DND-41 (cell line): ENCODE data around the gene CFAP20DC.

Experiments
- EZH2 ChIP-seq: IDR thresholded peaks from 3 replicates; pipeline ENCODE4 v1.6.1; 2012; ENCODE audit warnings: borderline replicate concordance, low read depth, mild to moderate bottlenecking, moderate library complexity, low read length, inconsistent platforms; ENCODE audit not compliant: severe bottlenecking
- TF ChIP-seq, protein P1 (sequence below): IDR thresholded peaks from 2 replicates; pipeline ENCODE4 v1.5.1; 2012; ENCODE audit warnings: borderline replicate concordance, low read length, moderate library complexity, mild to moderate bottlenecking; ENCODE audit not compliant: poor library complexity, severe bottlenecking; ENCODE audit errors: extremely low read depth

DNA sequence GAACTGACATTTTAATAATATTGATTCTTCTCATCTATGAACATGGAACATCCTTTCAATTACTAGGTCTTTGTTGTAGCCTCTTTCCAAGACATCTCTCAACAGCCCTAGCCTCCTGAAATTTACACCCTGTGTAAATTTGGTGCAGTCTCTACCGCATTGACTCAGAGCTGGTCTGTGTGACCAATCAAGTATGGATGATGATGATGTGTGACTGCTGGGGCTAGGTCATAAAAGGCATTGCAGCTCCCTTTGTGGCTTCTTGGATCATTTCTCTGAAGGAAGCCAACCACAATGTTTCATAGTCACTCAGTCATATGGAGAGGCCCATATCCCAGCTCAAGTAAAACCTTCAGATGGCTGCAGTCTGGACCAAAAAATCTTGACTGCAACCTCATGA, 321.1 kb downstream of the CFAP20DC start:
- TF ChIP-seq, protein P1, sequence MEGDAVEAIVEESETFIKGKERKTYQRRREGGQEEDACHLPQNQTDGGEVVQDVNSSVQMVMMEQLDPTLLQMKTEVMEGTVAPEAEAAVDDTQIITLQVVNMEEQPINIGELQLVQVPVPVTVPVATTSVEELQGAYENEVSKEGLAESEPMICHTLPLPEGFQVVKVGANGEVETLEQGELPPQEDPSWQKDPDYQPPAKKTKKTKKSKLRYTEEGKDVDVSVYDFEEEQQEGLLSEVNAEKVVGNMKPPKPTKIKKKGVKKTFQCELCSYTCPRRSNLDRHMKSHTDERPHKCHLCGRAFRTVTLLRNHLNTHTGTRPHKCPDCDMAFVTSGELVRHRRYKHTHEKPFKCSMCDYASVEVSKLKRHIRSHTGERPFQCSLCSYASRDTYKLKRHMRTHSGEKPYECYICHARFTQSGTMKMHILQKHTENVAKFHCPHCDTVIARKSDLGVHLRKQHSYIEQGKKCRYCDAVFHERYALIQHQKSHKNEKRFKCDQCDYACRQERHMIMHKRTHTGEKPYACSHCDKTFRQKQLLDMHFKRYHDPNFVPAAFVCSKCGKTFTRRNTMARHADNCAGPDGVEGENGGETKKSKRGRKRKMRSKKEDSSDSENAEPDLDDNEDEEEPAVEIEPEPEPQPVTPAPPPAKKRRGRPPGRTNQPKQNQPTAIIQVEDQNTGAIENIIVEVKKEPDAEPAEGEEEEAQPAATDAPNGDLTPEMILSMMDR, result no peak
- TF ChIP-seq EZH2, result no peak
